ENCODE results near the gene CIAO2B.

GRCh38 chr16:66975302-66975893 is 41.2 kb upstream of the CIAO2B start:
- TF ChIP-seq CTCF (IDR thresholded peaks at IDR 0.05) (no peak), POLR2A (IDR thresholded peaks at IDR 0.05) (no peak), POLR2AphosphoS5 (IDR thresholded peaks at IDR 0.05) (no peak), EP300 (IDR thresholded peaks at IDR 0.05; ENCODE audit: low read depth) (no peak)
